ENCODE measurements around the gene KHDC4.

DNA sequence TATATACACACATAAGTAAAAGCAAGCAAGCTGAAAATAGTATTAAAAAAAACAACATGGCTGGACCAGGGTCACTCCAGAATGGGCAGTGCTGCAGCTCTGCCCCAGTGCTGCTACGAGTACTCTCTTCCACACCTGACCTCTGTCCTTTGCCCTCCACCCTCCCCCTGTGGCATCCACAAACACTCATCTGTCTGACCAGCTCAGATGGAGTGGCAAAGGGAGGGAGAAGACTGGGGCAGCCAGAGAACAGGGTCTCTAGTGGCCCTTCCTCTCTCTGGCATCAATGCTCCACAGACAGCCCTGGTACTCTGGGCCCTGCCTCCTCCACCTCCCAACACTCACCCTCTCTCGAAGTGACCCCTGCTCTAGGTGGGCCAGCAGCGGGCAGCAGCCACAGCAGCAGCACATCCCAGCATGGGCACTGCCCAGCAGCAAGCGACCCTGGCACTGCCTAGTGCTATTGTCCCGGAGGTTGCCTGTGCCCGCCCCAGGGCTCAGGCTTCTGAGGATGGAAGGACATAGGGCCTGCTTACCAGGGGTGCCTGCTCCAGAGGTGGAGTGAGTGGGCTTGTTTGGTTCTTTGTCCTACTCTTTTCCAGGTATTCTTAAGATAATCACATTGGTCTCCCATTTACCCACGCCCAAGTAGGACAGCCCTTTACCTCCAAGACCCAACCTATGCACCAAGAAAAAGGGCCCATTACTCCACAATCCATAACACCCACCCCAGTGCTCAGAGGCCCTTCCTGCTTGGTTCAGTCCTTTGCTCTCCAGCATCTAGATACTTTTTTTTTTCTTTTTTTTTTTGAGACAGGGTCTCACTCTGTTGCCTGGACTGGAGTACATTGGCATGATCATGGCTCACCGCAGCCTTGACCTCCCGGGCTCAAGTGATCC lies 37.9 kb upstream of the KHDC4 start:
- TF ChIP-seq SMC3 (IDR thresholded peaks at IDR 0.05; ENCODE audit: low read depth, low read length) (no peak), CTCF (conservative IDR thresholded peaks at IDR 0.05; ENCODE audit: low read depth, low read length) (no peak), RFX5 (IDR thresholded peaks at IDR 0.05; ENCODE audit: low read depth, low read length) (no peak), RAD21 (IDR thresholded peaks at IDR 0.05; ENCODE audit: low read length) (no peak), CEBPB (IDR thresholded peaks at IDR 0.05; ENCODE audit: low read depth, low read length) (no peak), MXI1 (IDR thresholded peaks at IDR 0.05; ENCODE audit: borderline replicate concordance, low read depth, low read length) (no peak), POLR2A (IDR thresholded peaks at IDR 0.05; ENCODE audit: low read depth, low read length) (no peak), BHLHE40 (IDR thresholded peaks at IDR 0.05; ENCODE audit: low read depth, low read length) (no peak), USF2 (IDR thresholded peaks at IDR 0.05; ENCODE audit: low read depth, low read length) (no peak), MAZ (IDR thresholded peaks at IDR 0.05; ENCODE audit: borderline replicate concordance, low read depth, low read length) (no peak), RCOR1 (IDR thresholded peaks at IDR 0.05; ENCODE audit: insufficient replicate concordance, low read length) (no peak)
- TF ChIP-seq, protein P1, sequence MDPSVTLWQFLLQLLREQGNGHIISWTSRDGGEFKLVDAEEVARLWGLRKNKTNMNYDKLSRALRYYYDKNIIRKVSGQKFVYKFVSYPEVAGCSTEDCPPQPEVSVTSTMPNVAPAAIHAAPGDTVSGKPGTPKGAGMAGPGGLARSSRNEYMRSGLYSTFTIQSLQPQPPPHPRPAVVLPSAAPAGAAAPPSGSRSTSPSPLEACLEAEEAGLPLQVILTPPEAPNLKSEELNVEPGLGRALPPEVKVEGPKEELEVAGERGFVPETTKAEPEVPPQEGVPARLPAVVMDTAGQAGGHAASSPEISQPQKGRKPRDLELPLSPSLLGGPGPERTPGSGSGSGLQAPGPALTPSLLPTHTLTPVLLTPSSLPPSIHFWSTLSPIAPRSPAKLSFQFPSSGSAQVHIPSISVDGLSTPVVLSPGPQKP (IDR thresholded peaks at IDR 0.05; ENCODE audit: borderline replicate concordance, low read depth, low read length) = no peak

All from IMR-90 (cell line).